HFFc6 (cell line): ENCODE measurements around the gene WRAP73. TPM values are rescaled to one million over a fixed set of nuclear protein-coding genes. Genes with fewer than 3 reads are reported as not detected.

Source experiments
- DNase-seq: peaks from one replicate; pipeline ENCODE4 v3.0.0-alpha.2; 2018
- H3K27ac Mint-ChIP-seq: 2 replicates; pipeline ENCODE4 v1.8.0; 2020; ENCODE audit warnings: mild to moderate bottlenecking, mixed read lengths
- H3K27me3 Mint-ChIP-seq: 2 replicates; pipeline ENCODE4 v1.8.0; 2021; ENCODE audit warnings: mild to moderate bottlenecking, moderate library complexity, mixed read lengths; ENCODE audit not compliant: insufficient read depth
- H3K36me3 Mint-ChIP-seq: 2 replicates; pipeline ENCODE4 v1.8.0; 2021; ENCODE audit warnings: low read depth, mixed read lengths
- H3K4me1 Mint-ChIP-seq: 2 replicates; pipeline ENCODE4 v1.8.0; 2020; ENCODE audit warnings: low read depth, mixed read lengths
- H3K4me3 Mint-ChIP-seq: 2 replicates; pipeline ENCODE4 v1.8.0; 2020; ENCODE audit warnings: mild to moderate bottlenecking, moderate library complexity, mixed read lengths
- H3K9me3 Mint-ChIP-seq: 2 replicates; pipeline ENCODE4 v1.8.0; 2020; ENCODE audit warnings: mild to moderate bottlenecking, mixed read lengths
- total RNA-seq, 6 experiments: library from RNA; stranded (reverse); fragmentation: NEBNext Ultra II Directional; extraction: Animal tissue kit (Norgen Biotek cat#: 25700); gene quantifications; 2 replicates in 1 of 6; 3 replicates in 5 of 6; pipeline ENCODE4 v1.2.3, GENCODE V29; 2021
- TF ChIP-seq, protein P1 (sequence below): fragments of 200-600 bp; sonication (generic); IDR thresholded peaks from 2 replicates; pipeline ENCODE4 v1.5.0; 2021; ENCODE audit warnings: antibody characterized with exemption, mild to moderate bottlenecking

The WRAP73 gene
- total RNA-seq, 6 experiments from 2014 or later: 11.8 to 14.8 (median 14.3) TPM

DNA sequence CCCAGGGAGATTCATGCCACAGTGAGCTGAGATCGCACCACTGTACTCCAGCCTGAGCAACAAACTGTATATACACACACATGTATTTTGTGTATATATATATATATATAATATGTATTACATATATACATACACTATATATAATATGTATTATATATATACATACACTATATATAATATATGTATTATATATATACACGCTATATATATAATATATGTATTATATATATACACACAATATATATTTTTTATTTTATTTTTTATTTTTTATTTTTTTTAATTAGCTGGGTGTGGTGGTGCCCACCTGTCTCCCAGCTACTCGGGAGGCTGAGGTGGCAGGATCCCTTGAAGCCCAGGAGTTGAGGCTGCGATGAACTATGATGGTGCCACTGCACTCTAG lies 11.7 kb upstream of the WRAP73 start:
- DNase-seq: no peak
- Mint-ChIP-seq H3K36me3 (no peaks in the 10 kb centered on the region), H3K27me3 (peaks cover 33% of the 10 kb centered on the region), H3K4me1 (peaks cover 7% of the 10 kb centered on the region; the same call in 1 of the 2 replicates), H3K9me3 (no peaks in the 10 kb centered on the region), H3K4me3 (no peak overlapping the region), H3K27ac (no peak overlapping the region)
- TF ChIP-seq, protein P1, sequence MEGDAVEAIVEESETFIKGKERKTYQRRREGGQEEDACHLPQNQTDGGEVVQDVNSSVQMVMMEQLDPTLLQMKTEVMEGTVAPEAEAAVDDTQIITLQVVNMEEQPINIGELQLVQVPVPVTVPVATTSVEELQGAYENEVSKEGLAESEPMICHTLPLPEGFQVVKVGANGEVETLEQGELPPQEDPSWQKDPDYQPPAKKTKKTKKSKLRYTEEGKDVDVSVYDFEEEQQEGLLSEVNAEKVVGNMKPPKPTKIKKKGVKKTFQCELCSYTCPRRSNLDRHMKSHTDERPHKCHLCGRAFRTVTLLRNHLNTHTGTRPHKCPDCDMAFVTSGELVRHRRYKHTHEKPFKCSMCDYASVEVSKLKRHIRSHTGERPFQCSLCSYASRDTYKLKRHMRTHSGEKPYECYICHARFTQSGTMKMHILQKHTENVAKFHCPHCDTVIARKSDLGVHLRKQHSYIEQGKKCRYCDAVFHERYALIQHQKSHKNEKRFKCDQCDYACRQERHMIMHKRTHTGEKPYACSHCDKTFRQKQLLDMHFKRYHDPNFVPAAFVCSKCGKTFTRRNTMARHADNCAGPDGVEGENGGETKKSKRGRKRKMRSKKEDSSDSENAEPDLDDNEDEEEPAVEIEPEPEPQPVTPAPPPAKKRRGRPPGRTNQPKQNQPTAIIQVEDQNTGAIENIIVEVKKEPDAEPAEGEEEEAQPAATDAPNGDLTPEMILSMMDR: no peak

DNA sequence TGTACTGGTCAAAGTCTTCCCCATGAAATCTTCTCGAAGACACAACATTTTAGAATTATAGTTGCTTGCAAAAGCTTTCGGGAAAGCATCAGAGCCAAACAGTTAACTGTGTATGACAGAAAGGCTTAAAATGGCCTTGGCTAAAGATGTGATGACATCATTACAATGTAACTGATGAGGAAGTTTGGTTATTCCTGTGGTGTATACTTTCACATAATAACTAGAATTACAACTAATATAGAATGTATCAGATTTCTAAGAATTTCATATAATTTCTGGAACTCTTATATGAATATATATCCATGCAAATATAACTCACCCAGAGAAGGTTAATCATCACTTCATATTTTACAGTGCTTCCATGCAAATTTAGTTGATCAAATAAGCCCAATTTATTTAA lies 10.8 kb upstream of the WRAP73 start:
- Mint-ChIP-seq H3K36me3 (no peaks in the 10 kb centered on the region), H3K27ac (no peak overlapping the region), H3K4me1 (no peaks in the 10 kb centered on the region), H3K27me3 (peaks cover 37% of the 10 kb centered on the region), H3K4me3 (no peak overlapping the region), H3K9me3 (no peaks in the 10 kb centered on the region)
- TF ChIP-seq, protein P1: no peak
- DNase-seq: no peak

DNA sequence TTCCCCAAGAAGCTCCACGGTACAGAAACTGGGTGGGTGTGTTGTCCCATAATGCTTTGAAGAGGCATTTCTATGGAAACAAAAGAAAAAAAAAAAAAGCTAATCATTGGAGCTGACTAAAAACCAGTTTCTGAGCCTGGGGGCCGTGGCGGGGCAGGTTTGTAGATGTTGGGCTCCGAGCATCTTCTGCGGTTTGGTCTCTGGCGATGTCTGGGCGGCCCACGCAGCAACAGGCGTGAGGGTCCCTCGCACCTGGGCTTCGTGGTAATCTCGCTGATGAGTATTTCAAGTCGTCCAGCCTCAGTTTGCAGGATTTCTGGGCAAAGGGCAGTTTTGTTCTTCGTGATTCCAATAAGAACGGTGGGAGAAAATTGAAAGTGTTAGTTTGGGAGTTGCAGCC lies 9.2 kb upstream of the WRAP73 start:
- TF ChIP-seq, protein P1: no peak
- no peak for DNase-seq
- no peaks in the 10 kb centered on the region for H3K36me3 Mint-ChIP-seq
- no peaks in the 10 kb centered on the region for H3K4me1 Mint-ChIP-seq
- no peaks in the 10 kb centered on the region for H3K9me3 Mint-ChIP-seq
- no peak overlapping the region for H3K4me3 Mint-ChIP-seq
- H3K27ac Mint-ChIP-seq: no peak overlapping the region
- H3K27me3 Mint-ChIP-seq: peaks cover 45% of the 10 kb centered on the region

DNA sequence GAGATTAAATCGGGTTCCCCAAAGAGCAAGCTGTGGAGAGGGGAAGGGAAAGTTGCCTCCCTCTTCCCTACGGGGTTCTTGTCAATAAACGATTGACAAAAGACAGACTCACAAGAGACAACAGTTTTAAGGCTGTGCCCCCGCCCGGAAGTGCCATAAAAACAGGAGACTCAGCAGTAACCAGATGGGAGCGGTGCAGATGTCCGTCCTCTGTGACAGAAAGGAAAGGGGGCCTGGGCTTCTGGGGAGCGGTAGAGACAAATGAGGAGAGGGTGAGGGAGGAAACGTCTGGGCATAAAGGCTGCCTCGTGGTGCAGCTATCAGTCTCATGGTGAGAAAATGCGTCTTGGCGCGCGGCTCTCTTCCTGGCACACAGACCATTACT lies 8.3 kb upstream of the WRAP73 start:
- Mint-ChIP-seq H3K4me3 (no peak overlapping the region), H3K36me3 (no peaks in the 10 kb centered on the region), H3K9me3 (no peaks in the 10 kb centered on the region), H3K4me1 (no peaks in the 10 kb centered on the region), H3K27me3 (peaks cover 51% of the 10 kb centered on the region), H3K27ac (no peak overlapping the region)
- no peak for DNase-seq
- TF ChIP-seq, protein P1: no peak

DNA sequence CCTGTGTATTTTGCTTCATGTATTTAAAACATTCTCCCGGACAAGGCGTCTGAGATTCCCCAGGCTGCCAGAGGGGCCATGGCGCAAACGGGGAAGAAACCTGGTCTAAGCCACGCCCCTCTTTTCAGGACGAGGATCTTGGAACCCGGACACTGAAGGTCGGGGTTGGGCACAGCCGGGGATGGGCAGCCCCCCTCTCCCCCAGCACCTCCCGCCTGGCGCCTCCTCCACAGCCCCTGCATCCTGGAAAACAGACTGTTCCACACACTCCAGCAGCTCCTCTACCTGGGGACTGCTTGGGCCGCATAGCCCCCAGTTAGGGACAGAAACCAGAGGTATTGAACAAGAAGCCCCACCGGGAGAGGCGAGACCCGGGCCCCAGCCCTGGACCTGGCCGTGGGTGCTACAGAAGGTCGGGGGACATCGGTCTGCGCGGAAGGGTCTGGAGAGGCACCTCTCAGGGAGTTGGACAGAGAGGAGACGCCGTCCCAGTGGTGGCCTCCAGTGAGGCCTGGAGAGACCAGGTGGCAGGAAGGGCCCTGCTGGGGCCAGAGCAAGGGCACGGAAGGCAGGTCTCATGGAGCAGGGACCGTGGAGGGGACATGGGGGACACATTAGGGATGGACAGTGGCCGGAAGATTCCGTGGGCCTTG lies 7.8 kb upstream of the WRAP73 start:
- TF ChIP-seq, protein P1: no peak
- Mint-ChIP-seq H3K4me3 (no peak overlapping the region), H3K36me3 (no peaks in the 10 kb centered on the region), H3K27ac (no peak overlapping the region), H3K4me1 (no peaks in the 10 kb centered on the region), H3K9me3 (no peaks in the 10 kb centered on the region), H3K27me3 (peaks cover 47% of the 10 kb centered on the region)
- DNase-seq: no peak

DNA sequence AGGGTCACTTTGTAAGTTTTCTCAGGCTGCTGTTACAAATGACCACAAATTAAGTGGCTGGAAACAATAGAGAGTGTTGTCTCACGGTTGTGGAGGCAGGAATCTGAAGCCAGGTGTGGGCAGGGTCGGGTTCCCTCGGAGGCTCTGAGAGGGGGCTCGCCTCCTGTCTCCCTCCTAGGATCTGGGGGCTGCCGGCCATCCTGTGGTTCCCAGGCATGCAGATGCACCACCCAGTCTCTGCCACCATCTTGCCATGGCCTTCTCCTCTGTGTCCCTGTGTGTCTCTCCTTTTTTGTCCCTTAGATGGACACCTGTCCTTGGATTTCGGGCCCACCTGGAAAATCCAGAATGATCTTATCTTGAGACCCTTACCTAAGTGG lies 7.2 kb upstream of the WRAP73 start:
- H3K27me3 Mint-ChIP-seq: peaks cover 47% of the 10 kb centered on the region
- TF ChIP-seq, protein P1: no peak
- DNase-seq: no peak
- H3K4me3 Mint-ChIP-seq: no peak overlapping the region
- H3K27ac Mint-ChIP-seq: no peak overlapping the region
- H3K4me1 Mint-ChIP-seq: no peaks in the 10 kb centered on the region
- no peaks in the 10 kb centered on the region for H3K9me3 Mint-ChIP-seq
- H3K36me3 Mint-ChIP-seq: no peaks in the 10 kb centered on the region
